NCI-H128 (cell line): ENCODE measurements around the gene IGF2BP3.
"Not testable (repeated sequence)": the region's sequence is repeated elsewhere in the genome, so short reads cannot be mapped to it uniquely, and the experiment has no call there.

Experiments
- DNase-seq: peaks from one replicate; lab custom pipeline; 2025; ENCODE audit not compliant: unreplicated experiment; lab: John Stamatoyannopoulos, UW

Gene IGF2BP3

DNA sequence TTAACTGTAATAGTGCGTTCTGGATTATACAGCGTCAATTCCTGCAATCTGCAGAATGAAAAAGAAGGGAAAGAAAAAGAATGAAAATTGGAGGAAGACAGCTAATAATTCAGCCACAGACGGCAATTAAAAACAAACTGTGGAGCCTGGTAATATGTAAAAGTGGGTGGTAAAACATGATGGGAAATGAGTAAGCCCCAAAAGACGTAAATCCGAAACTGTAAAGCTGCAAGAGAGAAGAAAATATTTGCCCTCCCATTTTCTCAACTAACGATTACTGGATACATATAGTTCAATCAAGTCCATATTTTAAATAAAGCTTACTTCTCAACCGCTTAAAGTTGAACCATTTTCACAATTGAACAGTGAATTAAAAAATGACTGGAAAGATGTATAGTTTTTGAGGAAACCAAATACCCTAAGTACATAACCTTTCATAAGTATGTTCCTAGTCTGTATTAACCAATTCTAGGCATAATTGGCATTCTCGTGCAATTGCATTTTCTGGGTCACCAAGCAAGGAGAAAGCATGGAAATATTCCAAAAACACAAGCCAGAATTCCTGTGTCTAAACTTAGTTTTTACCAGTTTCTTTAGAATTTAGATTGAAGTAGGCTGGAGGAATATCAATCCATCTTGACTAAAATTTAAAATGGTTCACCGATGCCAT lies 126.3 kb downstream of the IGF2BP3 start:
- no peak for DNase-seq

DNA sequence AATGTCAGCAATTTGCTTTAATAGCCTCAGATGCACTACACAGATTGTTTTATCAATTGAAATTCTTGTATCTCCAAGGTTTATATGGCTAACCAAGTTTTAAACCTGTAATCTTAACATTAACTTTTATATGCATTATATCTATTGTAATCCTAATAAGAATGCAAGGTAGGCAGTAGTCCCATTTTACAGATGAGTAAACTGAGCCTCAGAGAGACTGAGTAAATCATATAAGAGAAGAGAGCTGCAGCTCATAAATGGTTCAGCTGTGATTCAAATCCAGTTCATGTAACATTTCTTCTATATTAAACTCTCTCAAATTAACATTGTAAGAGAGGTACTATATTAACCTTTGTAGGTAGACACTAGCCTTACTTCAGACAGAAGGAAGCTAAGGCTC lies 127.2 kb downstream of the IGF2BP3 start:
- no peak for DNase-seq

DNA sequence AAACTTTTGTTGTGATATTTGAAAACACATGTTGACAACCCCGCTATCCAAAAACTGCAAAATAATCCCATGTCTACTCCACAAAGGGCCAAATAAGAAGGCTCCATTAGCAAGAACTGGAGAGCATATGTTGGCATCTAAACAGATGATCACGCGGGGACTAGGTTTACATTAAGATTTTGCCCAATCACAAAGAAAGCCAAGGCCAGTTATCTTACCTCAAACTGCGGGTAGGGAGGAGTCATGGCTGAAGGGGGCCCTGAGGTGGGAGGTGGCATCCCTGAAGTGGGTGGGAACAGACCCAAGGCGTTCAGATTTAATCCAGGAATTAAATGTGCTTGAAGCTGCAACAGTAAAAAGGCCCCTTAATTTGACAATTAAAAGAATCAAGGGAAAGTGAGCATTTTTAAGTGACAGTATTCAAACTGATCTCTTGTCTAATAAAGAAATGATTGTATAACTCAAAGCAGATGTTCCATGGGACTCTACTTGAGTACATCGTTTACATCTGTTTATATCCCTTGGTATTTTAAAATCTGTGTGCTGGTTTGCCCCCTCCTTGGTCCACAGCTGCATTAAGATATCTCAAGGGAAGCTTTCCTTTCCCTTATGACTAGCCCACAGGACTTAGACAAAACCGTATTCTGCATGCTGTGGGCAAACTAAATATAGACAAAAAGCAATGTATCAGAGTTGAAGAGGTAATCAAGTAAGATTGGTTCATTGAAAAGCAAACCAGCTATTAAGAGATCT lies 128.3 kb downstream of the IGF2BP3 start:
- no peak for DNase-seq

DNA sequence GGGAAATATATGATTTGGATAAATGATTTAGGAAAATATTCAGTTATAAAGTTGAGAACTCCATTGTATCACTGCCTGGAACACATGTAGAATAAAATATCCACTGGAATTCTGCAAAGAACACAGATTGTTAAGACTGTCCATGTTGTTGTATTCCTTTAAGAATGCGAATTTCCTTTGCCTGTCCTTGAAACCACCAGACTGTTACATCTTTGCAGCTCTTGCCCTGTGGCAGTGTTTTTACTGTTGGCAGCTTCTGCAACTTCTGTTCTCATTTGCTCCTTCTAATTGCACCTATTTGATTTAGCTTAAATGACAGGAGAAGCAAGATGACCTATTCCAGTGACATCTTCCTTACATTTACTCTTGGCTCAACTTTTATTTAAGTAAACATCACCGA lies 131.4 kb downstream of the IGF2BP3 start:
- no peak for DNase-seq

DNA sequence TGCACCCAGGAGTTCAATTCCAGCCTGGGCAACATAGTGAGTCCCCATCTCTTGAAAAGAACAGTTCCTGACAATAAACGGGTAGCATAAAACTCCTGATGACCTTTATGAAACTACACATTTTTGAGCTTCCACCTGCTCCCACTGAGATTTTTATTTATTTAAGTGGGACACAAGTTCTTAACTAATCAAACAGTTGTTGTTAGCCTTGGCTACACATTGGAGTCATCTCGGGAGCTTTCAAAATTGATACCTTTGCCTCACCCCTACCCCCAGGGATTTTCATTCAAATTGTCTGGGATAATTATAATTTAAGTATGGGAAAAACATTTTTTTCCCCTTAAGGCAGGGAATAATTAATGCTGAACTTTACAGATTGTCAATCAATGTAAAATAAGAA lies 131.9 kb downstream of the IGF2BP3 start:
- DNase-seq = no peak

DNA sequence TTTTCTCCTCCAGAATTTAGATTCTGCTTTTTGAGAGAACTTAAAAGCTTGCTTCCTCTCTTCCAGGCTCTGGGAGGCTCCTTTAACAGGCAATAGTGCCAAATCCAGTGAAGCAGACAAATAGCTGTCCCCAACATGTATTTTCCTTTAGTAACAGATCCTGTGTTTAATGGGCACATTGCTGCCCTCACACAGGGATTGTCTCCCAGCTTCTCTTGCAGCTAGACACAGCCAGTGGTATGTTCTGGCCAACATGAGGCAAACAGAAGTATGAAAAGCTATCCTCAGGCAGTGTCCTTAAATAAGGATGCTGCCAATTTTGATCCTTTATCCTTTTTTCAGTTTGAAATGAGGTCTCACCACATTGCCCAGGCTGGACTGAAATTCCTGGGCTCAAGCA lies 132.9 kb downstream of the IGF2BP3 start:
- DNase-seq = no peak

DNA sequence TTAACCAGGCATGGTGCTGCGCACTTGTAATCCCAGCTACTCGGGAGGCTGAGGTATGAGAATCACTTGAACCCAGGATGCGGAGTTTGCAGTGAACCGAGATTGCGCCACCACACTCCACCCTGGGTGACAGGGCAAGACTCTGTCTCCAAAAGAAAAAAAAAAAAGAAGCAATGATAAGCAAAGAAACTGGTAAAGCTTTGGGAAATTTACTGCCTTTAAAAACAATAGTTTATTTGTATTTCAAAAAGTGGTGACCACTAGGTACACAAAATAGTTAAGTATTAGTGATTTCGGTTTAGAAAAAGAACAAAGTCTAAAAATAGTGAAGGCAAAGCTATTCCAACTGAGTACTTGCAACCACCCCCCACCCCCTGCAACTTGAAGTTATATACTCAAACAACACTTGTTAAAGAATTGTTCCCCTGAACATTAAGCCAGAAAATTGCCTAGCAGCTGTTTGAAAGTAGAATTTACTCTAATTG lies 133.4 kb downstream of the IGF2BP3 start:
- DNase-seq = no peak

DNA sequence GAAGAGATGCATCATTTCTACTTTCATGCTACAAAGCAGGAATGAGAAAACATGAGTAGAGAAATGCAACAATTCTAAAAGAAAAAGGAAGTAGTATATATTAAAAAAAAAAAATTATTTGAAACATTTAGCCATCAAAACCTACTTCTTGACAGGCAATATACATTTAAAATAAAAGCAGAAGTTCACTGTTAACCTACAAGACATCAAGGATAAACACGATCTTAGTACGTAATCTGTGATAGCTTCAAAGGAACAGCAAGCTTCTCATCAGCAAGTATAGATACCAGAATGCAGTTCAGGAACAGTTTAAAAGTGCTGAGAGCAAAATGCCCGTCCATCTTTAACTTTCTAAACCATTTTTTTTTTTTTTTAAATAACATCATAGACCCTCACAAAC lies 134.2 kb downstream of the IGF2BP3 start:
- DNase-seq = no peak

DNA sequence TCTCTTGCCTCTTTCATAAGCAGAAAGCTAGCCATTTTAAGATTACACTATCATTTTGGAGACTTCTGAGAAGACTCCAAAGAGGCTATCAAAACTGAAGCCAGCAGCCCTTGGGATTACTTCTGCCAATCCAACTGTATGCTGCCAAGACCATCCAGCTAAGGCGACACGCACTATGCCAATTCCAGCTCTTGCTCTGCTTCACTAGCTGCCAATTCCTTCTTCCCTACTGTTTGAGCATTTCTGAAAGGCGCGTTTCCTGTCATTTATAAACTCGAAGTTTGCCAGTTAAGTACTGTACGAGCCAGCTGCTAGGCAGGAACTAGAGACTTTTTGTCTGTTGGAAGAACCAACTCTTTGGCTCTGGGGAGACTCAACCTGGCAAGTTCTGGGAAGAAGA lies 134.7 kb downstream of the IGF2BP3 start:
- no peak for DNase-seq

DNA sequence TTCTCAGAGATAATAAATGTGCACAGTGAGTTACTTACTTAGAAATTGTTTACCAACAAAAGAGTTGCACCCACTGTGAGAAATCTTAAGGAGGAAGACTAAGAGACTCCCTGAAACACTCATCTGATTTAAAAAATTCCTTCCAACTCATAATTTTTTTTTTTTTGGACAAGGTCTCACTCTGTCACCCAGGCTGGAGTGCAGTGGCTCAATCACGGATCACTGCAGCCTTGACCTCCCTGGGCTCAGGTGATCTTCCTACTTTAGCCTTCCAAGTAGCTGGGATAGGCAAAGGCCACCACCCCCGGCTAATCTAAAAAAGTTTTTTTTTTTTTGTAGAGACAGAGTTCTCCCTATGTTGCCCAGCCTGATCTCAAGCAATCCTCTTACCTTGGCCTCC lies 135.2 kb downstream of the IGF2BP3 start:
- DNase-seq = no peak

DNA sequence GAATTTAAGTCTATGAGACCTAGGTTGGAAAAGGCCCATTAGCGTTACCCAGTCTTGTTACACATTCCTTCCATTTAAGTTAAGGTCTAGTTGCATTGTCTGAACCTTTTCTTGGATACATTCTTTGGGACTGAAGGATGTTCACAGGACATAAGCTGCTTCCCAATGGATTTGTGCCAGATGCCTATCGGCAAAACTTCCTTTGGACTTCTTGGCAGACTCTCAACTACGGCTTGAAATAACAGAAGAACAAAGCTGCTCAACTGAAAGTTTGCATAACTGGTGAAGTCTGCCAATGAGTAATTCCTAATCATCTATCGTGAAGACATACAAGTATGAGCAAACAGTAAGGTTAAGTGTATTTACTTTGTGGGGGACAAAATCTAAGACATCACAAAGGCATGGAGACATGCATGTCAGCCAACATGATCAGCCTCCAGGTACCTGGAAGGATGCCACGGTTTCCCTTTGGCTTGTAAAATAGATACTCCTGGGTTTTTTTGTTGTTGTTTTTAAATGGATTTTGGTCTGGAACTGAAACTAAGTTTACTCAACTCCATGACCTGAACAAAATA lies 135.7 kb downstream of the IGF2BP3 start:
- DNase-seq = no peak

DNA sequence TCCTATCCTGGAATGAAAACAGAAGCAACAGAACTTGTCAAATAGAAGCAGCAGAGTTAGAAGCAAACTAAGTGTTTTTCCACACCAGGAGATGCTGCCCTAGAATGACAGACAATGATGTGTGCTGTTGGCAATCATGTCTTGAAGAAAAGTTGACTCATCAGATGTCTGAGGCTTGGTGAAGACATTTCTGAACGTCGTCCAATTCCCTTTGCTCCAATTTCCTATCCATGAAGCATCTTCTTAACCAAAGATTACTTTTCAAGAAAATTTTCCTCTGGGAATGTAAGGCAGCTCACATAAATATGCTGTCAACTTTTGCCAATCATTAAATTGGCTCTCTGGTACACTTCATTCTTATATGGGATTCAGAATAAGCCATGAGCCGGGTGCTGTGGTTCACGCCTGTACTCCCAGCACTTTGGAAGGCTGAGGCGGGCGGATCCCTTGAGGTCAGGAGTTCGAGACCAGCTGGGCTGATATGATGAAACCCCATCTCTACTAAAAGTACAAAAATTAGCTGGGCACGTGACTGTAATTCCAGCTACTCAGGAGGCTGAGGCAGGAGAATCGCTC lies 136.5 kb downstream of the IGF2BP3 start:
- DNase-seq = no peak

DNA sequence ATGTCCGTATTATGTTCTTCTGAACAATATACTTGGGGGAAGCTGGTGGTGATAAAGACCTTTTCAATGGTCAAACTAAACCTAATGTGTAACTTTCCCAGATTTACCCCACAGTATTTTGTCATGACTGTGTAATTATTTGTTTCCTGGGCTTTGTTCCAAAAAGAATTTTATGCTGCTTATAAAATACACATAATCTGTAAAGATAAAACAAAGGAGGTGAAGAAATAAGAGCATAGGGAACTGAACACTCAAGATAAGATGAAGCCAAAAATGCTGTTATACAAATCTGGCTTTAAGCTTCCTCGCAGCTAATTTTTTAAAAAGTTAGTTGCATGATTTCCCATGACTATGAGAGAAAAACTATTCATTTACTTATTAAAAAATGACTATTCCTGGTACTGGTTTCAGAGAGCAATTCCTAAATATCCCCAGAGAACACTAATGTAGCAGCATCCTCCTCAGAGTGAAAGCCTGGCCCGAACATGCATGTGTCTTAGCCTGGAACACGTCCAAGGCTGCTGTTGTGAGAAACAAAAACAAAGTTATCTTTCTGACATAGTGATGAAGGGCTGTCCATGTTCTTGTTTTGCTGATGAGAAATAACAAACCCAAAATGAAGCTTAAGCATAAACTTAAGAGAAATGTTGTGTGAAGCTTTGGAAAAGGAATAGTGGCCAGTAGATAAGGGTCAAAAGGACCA lies 137.2 kb downstream of the IGF2BP3 start:
- no peak for DNase-seq

DNA sequence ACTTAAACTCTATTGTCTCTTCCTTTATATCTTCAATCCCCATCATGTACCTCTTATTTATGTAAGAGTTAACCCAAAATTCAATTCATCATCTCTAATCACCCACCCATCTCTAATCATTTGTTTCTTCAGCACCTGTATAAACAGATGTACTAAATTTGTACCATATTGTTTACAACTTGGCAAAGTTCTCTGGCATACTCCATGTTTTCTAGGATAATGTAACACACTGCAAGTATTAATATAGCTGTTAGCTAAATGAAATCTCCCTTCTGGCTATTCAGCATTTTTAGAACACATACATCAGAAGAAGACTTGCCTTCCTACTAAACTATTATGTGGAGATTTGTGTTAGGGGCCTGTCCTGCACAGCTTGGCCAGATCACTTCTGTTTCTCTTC lies 138.1 kb downstream of the IGF2BP3 start:
- DNase-seq = no peak

DNA sequence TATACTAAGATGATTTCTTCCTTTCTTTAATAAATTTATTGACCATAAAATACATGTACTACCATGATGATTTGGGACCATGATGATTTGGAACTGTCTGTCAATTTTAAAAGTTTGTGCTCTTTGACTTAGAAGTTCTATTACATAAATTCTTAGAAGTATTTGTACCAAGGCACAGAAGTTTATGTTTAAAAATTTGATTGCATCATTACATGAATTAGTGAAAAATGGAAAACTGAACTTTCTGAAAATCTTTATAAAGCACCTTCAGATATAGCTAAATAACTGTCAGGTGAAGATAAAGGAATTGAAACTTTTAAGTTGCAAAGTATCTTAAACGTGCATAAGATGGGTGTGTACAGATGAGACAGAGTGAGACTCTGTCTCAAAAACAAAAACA lies 139.2 kb downstream of the IGF2BP3 start:
- DNase-seq = no peak

DNA sequence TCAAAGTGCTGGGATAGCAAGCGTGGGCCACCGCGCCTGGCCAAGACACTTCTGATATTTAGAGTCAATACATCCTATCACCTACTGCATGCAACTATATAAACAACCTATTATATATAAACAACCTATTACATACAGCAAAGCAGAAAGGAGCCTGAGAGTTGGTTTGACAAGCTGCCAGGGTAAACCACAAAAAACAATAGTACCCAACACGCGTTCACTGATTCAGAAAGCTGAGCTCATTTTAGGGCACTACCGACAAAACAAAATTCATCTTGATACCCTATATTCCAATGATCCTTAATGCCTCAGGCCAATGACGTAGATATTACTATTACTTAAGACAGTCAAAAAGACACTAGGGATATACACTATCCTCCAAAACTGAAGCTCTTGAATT lies 154.9 kb downstream of the IGF2BP3 start:
- DNase-seq = no peak

DNA sequence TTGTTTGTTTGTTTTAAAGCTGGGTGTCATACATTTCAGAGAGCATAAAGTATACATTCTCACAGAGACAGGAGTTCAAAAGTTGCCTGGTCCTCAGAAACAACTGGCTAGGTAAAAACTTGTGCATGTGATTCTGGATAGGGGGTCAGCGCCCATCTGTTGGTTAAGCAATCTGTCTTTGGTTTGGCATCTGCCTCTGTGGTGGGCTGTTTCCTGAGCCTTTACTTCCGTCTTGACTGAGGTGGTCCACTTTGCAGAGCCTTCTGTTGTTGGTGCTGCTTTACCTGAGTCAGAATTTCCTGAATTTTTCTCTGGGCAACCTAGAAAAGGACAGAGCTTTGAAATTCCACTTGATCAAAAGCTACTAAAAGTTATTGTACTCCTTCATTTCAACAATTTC lies 158.2 kb downstream of the IGF2BP3 start:
- not testable (repeated sequence) for DNase-seq

DNA sequence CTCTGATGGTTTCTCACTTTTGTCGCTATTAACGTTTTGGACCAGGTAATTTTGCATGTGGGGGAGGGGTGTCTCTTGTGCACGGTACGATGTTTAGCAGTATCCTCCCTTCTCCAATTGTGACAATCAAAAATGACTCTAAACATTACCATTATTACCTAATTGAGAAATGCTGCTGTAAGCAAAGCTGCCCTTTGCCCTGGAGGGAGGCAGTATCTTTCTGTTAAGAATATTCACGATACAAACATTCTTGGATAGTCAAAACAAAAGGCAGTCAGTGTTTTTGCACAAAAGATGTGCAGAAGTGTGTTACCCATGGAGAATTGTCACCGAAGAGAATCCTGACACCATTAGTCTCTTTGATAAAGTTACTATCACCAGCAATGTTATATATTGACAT lies 161.5 kb downstream of the IGF2BP3 start:
- DNase-seq = no peak

DNA sequence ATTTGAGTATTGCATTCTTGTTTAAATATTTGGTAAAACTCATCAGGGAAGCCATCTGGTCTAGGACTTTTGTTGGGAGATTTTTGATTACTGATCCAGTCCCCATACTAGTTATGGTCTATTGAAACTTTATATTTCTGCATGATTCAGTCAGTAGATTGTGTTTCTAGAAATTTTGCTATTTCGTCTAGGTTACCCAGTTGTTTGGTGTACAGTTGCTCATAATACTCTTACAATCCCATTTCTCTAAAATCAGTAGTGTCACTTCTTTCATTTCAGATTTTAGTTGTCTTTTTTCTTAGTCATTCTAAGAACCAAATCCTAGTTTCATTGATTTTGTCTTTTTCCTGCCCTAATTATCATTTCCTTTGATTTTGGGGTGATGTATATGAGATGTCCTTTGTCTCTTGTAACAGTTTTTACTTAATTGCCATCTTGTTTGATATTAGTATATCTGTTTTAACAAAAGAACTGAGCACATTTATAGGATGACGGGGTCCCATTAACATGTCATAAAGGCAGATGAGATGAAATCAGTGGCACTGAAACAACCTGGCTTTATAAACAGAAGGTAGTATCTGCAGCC lies 163.3 kb downstream of the IGF2BP3 start:
- no peak for DNase-seq

DNA sequence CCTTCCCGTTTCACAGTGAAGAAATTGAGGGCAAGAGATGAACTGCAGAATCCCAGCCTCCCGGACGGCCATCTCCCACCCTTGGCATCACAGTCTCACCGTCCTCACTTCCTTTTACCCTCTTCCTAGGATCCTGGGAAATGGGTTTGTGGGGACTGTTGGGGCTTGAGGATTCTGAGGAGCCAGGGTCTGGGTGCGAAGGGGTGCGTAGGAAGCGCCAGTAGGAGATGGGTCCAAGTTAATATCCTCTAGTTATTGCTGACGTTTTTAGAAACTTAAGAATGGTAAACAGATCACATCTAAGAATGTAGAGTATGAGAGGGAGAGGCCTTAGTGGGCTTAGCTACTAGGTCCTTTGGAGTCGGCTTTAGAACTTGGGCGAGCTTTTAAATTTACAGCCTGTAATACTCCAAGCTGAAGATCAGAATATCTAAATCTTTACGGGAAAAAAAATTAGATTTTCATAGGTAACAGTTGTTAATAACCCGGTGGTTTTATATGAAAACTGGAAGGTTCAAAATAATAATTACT lies 170.5 kb downstream of the IGF2BP3 start:
- no peak for DNase-seq
